GM21526 (cell line): Measurements from ENCODE around the gene ELP2.
"Not testable (repeated sequence)": the region's sequence is repeated elsewhere in the genome, so short reads cannot be mapped to it uniquely, and the experiment has no call there.

ENCODE experiments used
- ATAC-seq: cut with Tn5 transposase; IDR thresholded peaks from one replicate; pipeline ENCODE4 v1.9.1; 2021; ENCODE audit warnings: moderate library complexity; ENCODE audit not compliant: unreplicated experiment, low FRiP score

ELP2 gene

GRCh38 chr18:36187193-36187825, 57.6 kb downstream of the ELP2 start, which contains the start of gene MOCOS:
TSS of gene MOCOS (plus strand) at chr18:36187497. CDS start at chr18:36187540, 43 bp downstream.
- ATAC-seq: peak; percentile 65

DNA sequence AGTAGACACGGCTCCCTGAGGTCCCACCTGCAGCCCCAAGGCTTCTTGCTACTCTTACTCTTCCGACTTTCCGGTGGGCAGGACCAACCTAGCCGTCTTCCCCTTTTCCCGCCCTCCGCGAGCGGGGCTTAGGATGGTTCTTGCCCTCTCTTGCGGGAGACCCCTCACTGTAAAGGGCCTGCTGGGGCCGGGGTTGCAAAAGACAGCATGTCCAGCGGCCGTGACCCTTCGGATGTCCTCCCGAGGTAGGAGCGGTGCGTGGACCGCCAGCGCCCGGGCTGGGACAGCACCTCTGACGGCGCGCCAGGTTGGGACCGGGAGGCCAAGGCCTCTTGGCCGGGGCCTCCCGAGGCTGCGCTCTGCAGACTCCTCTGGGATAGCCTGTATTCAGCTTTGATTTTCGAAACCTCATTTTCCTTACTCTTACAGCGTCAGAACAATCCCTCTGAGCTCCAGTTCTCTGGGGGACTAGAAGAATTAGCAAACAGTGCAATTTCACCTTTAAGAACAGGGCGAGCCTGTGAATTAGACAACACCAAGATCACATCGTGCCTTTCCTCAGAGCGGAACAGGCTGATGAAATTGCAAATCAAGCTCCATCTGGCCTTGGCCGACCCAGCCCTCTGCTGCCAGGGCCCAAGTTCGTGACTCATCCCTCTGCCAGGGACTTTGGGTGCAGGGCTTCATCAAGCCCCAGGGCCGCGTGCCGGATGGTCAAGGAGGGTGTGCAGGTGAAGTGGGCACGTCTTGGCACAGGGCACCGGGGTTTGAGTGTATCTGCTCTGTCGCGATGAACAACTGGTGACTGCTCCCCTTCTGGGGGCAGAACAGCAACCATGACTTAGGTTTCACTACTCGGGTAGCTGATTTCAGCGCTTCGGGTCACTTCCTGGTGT, 58.4 kb downstream of the ELP2 start:
- no peak for ATAC-seq

DNA sequence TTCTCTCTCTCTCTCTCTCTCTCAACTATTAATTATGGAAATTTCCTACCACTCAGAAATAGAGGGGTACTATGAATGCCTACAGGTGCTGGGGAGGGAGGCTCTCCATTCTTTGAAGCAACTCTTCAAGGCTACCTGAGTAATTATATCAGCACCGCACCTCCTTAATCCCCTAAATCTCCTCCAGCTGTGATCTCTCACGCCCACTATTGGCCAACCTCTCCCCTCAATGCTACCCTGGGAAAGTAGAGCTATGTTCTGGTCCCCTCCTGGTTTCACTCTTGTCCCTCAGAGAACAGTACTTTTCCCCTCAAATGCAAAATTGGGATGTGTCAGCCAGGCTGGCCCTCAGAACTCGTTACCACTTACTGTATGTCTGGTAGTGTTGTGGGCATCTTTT, 59.2 kb downstream of the ELP2 start:
- ATAC-seq: no peak

GRCh38 chr18:36189486-36189885, 59.8 kb downstream of the ELP2 start:
- ATAC-seq: no peak

DNA sequence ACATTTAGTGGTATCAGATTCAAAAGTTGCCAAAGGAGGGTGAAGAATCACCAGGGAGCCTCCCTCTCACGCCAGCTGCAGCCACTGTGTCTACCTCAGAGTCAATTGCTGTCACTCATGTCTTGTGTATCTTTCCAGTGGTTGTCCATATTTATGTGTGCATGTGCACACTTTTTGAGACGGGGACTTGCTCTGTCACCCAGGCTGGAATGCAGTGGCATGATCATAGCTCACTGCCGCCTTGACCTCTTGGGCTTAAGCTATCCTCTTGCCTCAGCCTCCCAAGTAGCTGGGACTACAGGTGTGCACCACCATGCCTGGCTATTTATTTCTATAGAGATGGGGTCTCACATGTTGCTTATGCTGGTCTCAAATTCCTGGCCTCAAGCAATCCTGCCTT, 61.6 kb downstream of the ELP2 start:
- ATAC-seq: no peak

GRCh38 chr18:36191711-36192110, 62.0 kb downstream of the ELP2 start:
- ATAC-seq: no peak

GRCh38 chr18:36194600-36195315, 65.1 kb downstream of the ELP2 start:
- no peak for ATAC-seq

GRCh38 chr18:36195427-36196122, 65.9 kb downstream of the ELP2 start:
- no peak for ATAC-seq

GRCh38 chr18:36196238-36196995, 66.7 kb downstream of the ELP2 start:
- ATAC-seq: no peak

DNA sequence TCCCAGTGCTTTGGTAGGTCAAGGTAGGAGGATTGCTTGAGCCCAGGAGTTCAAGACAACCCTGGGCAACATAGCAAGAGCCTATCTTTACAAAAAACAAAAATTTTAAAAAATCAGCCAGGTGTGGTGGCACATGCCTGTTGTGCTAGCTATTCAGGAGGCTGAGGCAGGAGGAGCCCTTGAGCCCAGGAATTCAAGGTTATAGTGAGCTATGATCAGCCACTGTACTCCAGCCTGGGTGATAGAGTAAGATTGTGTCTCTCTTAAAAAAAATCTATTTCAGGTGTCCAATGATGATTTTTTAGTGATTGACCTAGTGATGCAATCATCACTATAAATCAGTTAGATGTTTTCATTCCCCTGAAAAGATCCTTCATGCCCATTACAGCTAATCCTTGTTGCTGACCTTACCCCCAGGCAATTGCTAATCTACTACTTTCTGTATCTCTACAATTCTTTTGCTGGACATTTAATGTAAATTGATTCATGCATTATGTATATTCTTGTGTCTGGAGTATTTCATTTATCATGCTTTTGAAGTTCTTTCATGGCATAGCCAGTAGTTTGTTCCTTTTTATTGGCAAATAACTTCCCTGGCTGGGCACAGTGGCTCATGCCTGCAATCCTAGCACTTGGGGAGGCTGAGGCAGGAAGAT, 67.9 kb downstream of the ELP2 start:
- ATAC-seq: no peak

GRCh38 chr18:36199691-36200295, 70.1 kb downstream of the ELP2 start:
- no peak for ATAC-seq

DNA sequence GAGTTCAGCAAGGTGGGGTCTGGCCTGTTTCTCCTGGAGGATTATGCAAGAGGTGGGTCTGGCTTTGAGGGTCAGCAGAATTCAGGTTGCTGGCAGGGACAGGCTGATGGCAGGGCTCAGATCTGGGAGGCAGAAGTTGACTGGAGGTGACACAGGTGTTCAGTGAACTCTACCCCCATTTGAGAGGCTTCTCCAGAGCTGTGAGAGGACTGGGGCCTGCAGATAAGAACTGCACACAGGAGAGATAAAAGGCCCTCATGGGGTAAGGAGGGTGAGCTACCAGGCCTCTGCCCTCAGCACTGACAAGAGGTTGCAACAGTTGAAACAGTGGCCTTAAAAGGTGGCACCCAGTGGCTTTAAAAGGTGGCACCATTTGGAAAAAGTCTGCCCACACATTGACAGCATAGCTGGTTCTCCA, 70.7 kb downstream of the ELP2 start:
- no peak for ATAC-seq

- ATAC-seq: no peak
Measured at GRCh38 chr18:36201765-36202164, 72.1 kb downstream of the ELP2 start.

DNA sequence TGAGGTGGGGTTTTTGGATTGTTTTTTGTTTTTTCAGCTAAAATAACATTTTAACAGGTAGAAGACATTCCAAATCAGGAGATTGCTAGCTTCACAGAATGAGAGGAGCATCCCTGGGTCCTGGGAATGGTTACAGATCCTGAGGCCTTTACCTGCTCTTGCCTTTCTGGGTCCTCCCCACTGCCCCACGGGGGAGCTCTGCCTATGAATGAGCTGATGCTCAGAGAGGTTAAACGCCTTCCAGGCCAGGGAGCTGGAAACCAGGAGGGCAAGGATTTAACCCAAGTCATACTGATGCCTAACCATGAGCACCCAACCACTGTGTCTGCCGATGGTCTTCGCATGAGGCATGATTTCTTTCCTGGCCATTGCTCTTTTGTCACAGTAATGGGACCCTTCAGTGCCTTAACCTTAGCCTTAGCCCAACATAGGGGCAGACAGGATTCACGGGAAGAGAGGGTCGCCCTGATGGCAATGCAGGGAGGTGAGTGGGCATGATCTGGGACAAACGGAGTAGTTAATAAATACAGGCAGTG, 73.7 kb downstream of the ELP2 start:
- no peak for ATAC-seq

DNA sequence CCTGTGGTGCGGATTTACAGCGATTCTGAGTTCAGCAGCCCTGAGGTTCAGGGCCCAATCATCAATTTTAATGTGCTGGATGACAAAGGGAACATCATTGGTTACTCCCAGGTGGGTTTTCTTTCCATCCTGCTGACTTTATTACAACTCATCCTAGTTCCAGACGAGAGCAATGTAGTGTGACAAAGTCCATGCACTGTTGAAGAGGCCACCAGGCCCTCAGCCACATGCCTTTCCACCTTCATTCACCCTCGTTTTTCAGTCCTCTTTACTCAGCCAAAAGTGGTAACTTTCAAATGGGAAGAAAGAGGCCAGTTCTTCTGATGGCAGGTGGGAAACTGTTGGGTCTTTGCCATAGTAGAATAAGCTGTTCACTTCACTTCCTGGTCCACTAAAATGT, 75.5 kb downstream of the ELP2 start:
- ATAC-seq: no peak

- ATAC-seq: no peak
Measured at GRCh38 chr18:36207303-36207702, 77.6 kb downstream of the ELP2 start.

DNA sequence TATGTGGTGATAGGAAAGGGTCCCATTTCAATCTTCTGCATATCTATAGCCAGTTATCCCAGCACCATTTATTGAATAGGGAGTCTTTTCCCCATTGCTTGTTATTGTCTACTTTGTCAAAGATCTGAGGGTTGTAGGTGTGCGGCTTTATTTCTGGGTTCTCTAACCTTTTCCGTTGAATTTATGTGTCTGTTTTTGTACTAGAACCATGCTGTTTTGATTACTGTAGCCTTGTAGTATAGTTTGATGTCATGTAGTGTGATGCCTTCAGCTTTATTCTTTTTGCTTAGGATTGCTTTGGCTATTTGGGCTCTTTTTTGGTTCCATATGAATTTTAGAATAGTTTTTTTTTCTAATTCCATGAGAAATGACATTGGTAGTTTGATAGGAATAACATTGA, 78.3 kb downstream of the ELP2 start:
- ATAC-seq: not testable (repeated sequence)

DNA sequence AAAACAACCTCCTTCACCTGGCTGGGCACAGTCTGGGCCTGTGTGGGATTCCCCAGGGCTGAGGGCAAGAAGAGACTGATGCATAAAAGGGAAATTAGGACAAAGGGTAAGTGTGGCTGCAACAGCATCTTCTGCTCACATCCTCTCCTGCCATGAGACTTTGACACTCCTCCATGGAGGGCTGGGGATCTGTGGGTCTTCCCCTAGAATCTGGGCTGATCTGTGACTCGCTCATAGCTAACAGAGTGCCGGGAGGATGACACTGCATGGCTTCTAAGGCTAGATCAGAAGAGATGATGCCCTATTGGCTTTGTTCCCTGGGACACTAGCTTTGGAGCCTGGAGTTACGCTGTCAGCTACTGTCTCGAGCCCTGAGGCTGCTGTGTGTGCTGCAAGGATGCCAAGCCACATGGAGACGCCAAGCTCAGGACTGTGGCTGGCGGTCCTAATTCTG, 81.9 kb downstream of the ELP2 start:
- ATAC-seq: no peak
